ENCODE data around the gene RNF144A. TPM values are rescaled to one million over a fixed set of nuclear protein-coding genes. Genes with fewer than 3 reads are reported as not detected.

RNF144A gene
- total and polyA plus RNA-seq, 3 donors from 2014 or later: 8.9 to 12.9 (median 12.6) TPM

DNA sequence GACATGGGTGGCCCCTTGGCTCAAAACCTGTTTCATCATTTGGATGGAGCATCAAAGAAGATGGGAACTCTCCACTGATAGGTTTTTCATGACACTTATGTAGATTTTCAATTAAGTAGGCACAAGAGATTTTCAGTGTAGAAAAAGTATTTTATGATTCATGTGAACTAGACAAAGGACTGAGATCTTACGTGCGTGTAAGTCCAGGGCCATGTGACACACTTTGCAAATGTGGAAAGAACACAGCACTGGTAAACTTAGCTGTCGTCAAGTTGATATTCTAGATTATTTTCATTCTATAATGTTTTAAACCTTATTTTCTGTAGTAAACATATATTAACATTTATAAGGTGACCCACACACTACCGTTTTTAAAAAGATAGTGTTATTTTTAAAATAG is 37.4 kb downstream of the RNF144A start:
- Histone ChIP-seq H3K4me1 (peaks cover 4% of the 10 kb centered on the region), H3K27ac (no peak overlapping the region), H3K9me3 (no peaks in the 10 kb centered on the region), H3K36me3 (ENCODE audit: low read depth, missing control alignments) (no peaks in the 10 kb centered on the region), H3K27me3 (no peaks in the 10 kb centered on the region), H3K4me3 (no peak overlapping the region)
- no peak for DNase-seq
- 88 to 93% methylated on average over 4 of the region's 4 CpGs for WGBS, 2 donors
- TF ChIP-seq POLR2A (IDR thresholded peaks at IDR 0.05) (no peak), CTCF (IDR thresholded peaks at IDR 0.05) (no peak)
- intact Hi-C loops (cut with DNase I; ENCODE audit: low total_unique reads): no loop called here

DNA sequence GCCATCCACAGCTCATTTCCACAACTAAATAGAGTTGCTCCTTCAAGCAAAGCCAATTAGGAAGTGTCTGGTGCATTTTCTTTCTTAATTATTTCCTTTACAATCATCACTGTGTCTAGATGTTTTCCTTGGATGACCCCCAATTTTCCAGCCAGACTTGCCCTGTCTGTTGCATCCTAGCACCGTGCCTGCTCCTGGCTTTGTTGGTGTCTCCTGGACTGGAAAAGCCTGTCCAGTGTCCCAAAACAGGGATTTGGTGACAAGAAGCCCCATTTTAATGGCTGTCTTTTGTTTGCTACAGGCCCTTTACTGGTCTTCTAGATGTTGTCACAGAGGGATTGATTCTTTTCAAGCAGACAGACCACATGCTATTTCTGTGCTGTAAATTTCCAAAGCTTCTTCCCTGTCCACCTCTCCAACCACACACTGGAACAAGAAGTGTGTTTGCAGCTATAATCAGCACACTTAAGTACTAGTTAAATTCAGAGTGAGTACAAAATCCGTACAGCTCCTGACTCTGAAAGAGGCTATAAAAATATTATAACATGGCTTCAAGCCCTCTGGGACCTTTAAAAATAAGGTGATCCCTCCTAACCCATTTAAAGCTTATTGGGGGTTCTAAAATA is 38.4 kb downstream of the RNF144A start:
- H3K4me1 ChIP-seq: peaks cover 10% of the 10 kb centered on the region
- H3K4me3 ChIP-seq: no peak overlapping the region
- DNase-seq: no peak
- H3K27ac ChIP-seq: no peak overlapping the region
- TF ChIP-seq POLR2A (IDR thresholded peaks at IDR 0.05): no peak
- intact Hi-C loops (cut with DNase I; ENCODE audit: low total_unique reads): no loop called here
- H3K36me3 ChIP-seq (ENCODE audit: low read depth, missing control alignments): no peaks in the 10 kb centered on the region
- WGBS, 2 donors: 67 to 74% methylated on average over 2 of the region's 2 CpGs
- no peaks in the 10 kb centered on the region for H3K9me3 ChIP-seq
- H3K27me3 ChIP-seq: no peaks in the 10 kb centered on the region

GRCh38 chr2:6956566-6956965 is 39.4 kb downstream of the RNF144A start:
- no peaks in the 10 kb centered on the region for H3K9me3 ChIP-seq
- no peak for TF ChIP-seq CTCF (IDR thresholded peaks at IDR 0.05)
- TF ChIP-seq POLR2A (IDR thresholded peaks at IDR 0.05): no peak
- H3K36me3 ChIP-seq (ENCODE audit: low read depth, missing control alignments): no peaks in the 10 kb centered on the region
- DNase-seq: no peak
- intact Hi-C loops (cut with DNase I; ENCODE audit: low total_unique reads): no loop called here
- 76 to 94% methylated on average over 3 of the region's 3 CpGs for WGBS, 2 donors
- H3K27ac ChIP-seq: no peak overlapping the region
- no peaks in the 10 kb centered on the region for H3K27me3 ChIP-seq
- peaks cover 11% of the 10 kb centered on the region for H3K4me1 ChIP-seq
- H3K4me3 ChIP-seq: no peak overlapping the region

DNA sequence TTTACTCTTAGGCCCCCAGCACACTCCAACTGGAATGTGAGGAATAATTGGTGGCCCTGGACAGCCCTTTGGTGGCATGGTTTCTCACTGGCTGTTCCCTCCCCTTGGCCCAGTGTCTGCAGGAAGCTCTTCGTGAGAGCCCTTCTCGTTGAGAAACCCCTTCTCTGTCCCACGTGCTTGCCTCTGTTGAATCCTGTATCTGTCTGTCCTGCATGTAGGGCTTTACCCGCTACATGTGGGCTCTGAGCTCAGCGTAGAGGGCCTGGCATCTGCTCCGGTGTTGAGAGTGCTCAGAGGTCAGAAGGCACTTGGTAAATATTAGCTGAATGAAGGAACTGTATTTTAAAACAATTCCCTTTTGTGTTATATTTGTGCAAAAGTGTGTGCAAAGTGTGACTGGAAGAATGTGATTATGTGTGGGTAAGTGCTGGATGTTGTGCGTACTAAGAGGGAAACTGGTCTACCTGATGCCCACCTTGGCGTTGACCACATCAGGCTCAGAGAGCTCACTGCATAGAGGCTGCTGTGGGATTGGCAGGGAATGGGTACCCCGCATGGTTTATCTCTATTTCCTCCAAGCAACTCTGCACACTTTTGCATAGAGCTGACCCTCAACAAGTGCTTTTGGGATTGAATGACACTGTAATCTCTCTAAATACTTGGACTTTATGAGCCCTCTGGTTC is 40.0 kb downstream of the RNF144A start:
- Histone ChIP-seq H3K27me3 (no peaks in the 10 kb centered on the region), H3K9me3 (no peaks in the 10 kb centered on the region), H3K36me3 (ENCODE audit: low read depth, missing control alignments) (no peaks in the 10 kb centered on the region), H3K4me3 (no peak overlapping the region), H3K27ac (no peak overlapping the region), H3K4me1 (peaks cover 11% of the 10 kb centered on the region)
- WGBS, 2 donors: 89 to 93% methylated on average over 9 of the region's 9 CpGs
- DNase-seq: no peak
- intact Hi-C loops (cut with DNase I; ENCODE audit: low total_unique reads): no loop called here
- no peak for TF ChIP-seq POLR2A (IDR thresholded peaks at IDR 0.05)

DNA sequence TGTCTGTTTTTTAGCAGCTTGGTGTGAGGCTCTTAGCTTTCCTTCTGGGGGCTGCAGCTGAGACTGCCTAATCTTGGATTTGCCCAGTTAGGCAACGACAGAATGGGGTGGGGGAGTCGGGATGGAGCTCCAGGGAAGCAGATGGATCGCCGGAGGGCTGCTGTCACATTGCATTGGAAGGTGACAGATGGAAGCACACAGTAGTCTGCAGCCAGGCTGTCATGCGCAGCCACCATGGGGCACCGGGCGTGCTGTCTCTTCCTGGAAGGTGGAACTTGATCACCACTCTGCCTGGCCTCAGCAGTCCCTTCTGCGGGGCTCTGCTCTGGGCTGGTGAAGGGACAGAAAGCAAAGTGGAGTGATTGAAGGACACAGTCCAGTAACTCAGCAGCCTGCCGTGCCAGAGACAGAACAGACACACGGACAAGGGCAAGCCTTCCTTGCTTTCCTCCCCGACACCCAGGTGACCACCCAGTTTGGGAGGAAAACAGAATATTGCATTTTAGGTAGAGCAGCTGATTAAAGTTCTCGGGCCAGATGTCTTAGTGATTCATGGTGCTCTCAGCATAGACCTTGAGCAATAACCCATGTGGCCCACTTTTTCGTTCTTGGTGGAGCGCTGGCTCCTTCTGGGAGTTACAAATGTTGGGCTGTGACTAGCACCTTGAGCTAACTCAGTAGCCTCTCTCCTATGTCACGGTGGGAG is 40.9 kb downstream of the RNF144A start:
- no peaks in the 10 kb centered on the region for H3K36me3 ChIP-seq (ENCODE audit: low read depth, missing control alignments)
- H3K27me3 ChIP-seq: no peaks in the 10 kb centered on the region
- no peak overlapping the region for H3K27ac ChIP-seq
- WGBS, 2 donors: 88 to 92% methylated on average over 14 to 15 of the region's 15 CpGs
- peaks cover 11% of the 10 kb centered on the region for H3K4me1 ChIP-seq
- no peak overlapping the region for H3K4me3 ChIP-seq
- TF ChIP-seq CTCF (IDR thresholded peaks at IDR 0.05): no peak
- no peak for TF ChIP-seq POLR2A (IDR thresholded peaks at IDR 0.05)
- intact Hi-C loops (cut with DNase I; ENCODE audit: low total_unique reads): no loop called here
- no peak for DNase-seq
- H3K9me3 ChIP-seq: no peaks in the 10 kb centered on the region

Measured in testis (tissue), 3 donors.